H1 (cell line): ENCODE measurements around the gene SLIT3. TPM values are rescaled to one million over a fixed set of nuclear protein-coding genes. Genes with fewer than 3 reads are reported as not detected.

ENCODE experiments used
- CTCF ChIA-PET: fragments of 300-600 bp; sonication (Branson Sonifier 250); formaldehyde crosslinking; loops from one replicate; lab custom pipeline; 2021; ENCODE audit not compliant: partially characterized antibody; lab: Charles Lee
- POLR2A ChIA-PET: fragments of 300-600 bp; sonication (Branson Sonifier 250); formaldehyde crosslinking; loops from one replicate; lab custom pipeline; 2021; ENCODE audit warnings: inconsistent platforms; ENCODE audit not compliant: partially characterized antibody; lab: Charles Lee
- DNase-seq, 2 experiments: peaks; one replicate each; pipeline versions ENCODE4 v3.0.0 to v3.0.0-alpha.2; 2010 to 2022; ENCODE audit warnings: low spot score in 2 of 2, low read depth in 1 of 2, mixed read lengths in 1 of 2
- FAIRE-seq: peaks from 2 replicates; lab custom pipeline; 2011; peaks lifted over from hg19 to GRCh38; lab: Jason Lieb, UNC
- H2AFZ ChIP-seq: 2 replicates; pipeline ENCODE4 v1.8.1; 2012; ENCODE audit warnings: low read length, inconsistent platforms
- H2AK5ac ChIP-seq: 2 replicates; pipeline ENCODE4 v1.6.1; 2013; ENCODE audit warnings: low read depth, low read length
- H2BK120ac ChIP-seq: replicated peaks from 2 replicates; pipeline ENCODE3; 2013; ENCODE audit warnings: low read depth, low read length, inconsistent platforms
- H2BK12ac ChIP-seq: 2 replicates; pipeline ENCODE4 v1.6.1; 2013; ENCODE audit warnings: low read depth, low read length
- H2BK15ac ChIP-seq: 2 replicates; pipeline ENCODE4 v1.6.1; 2013; ENCODE audit warnings: low read length
- H2BK20ac ChIP-seq: 2 replicates; pipeline ENCODE4 v1.6.1; 2013; ENCODE audit warnings: low read length
- H2BK5ac ChIP-seq: 2 replicates; pipeline ENCODE4 v1.6.1; 2013; ENCODE audit warnings: low read depth, low read length
- H3K14ac ChIP-seq: 2 replicates; pipeline ENCODE4 v1.6.1; 2013; ENCODE audit warnings: inconsistent platforms; ENCODE audit not compliant: insufficient read length
- H3K18ac ChIP-seq: 2 replicates; pipeline ENCODE4 v1.6.1; 2013; ENCODE audit warnings: low read length; ENCODE audit errors: extremely low read depth
- H3K23ac ChIP-seq: 2 replicates; pipeline ENCODE4 v1.6.1; 2013; ENCODE audit warnings: inconsistent platforms; ENCODE audit not compliant: insufficient read length
- H3K23me2 ChIP-seq: 2 replicates; pipeline ENCODE4 v1.6.1; 2013; ENCODE audit warnings: low read depth, low read length
- H3K27ac ChIP-seq: 2 replicates; pipeline ENCODE4 v1.6.1; 2011; ENCODE audit warnings: low read depth, low read length, inconsistent platforms
- H3K27me3 ChIP-seq, 4 experiments: replicated peaks in 1 of 4; 1 replicate in 1 of 4; 2 replicates in 3 of 4; pipeline versions ENCODE4 v1.6.1 to v1.8.1; 2011 to 2013; ENCODE audit warnings: low read length in 3 of 4, mild to moderate bottlenecking in 3 of 4, inconsistent platforms in 2 of 4, mixed read lengths in 2 of 4, moderate library complexity in 1 of 4; ENCODE audit not compliant: control insufficient read depth in 3 of 4, insufficient read depth in 3 of 4; ENCODE audit errors: extremely low read depth in 1 of 4
- H3K36me3 ChIP-seq, 4 experiments: 2 replicates each; pipeline versions ENCODE4 v1.6.1 to v1.8.1; 2011 to 2013; ENCODE audit warnings: mild to moderate bottlenecking in 4 of 4, low read length in 3 of 4, moderate library complexity in 2 of 4, control low read depth in 1 of 4, inconsistent platforms in 1 of 4; ENCODE audit not compliant: insufficient read depth in 4 of 4, control insufficient read depth in 2 of 4
- H3K4ac ChIP-seq: replicated peaks from 2 replicates; pipeline ENCODE3; 2013; ENCODE audit warnings: low read length, low read depth, mixed read lengths, inconsistent platforms; ENCODE audit not compliant: insufficient read length
- H3K4me1 ChIP-seq, 4 experiments: replicated peaks in 1 of 4; 1 replicate in 1 of 4; 2 replicates in 3 of 4; pipeline versions ENCODE4 v1.6.1 to v1.8.1; 2011 to 2013; ENCODE audit warnings: low read length in 3 of 4, inconsistent platforms in 2 of 4, mixed read lengths in 1 of 4; ENCODE audit not compliant: insufficient read depth in 4 of 4, control insufficient read depth in 3 of 4
- H3K4me2 ChIP-seq, 2 experiments: 2 replicates each; pipeline versions ENCODE4 v1.6.1 to v1.8.1; 2011 to 2013; ENCODE audit warnings: low read depth in 2 of 2, low read length in 2 of 2, control low read depth in 1 of 2, inconsistent platforms in 1 of 2, mild to moderate bottlenecking in 1 of 2; ENCODE audit not compliant: insufficient read depth in 1 of 2
- H3K4me3 ChIP-seq, 4 experiments: fragments of 200-600, 300-600 bp in 1 of 4; sonication (generic), shearing (Covaris generic), sonication (Bioruptor Twin) in 1 of 4; 2 replicates each; pipeline versions ENCODE4 v1.5.1 to v1.8.1; 2011 to 2016; ENCODE audit warnings: low read length in 4 of 4, low read depth in 3 of 4, control low read depth in 2 of 4, inconsistent platforms in 2 of 4, mild to moderate bottlenecking in 2 of 4, mixed read lengths in 1 of 4, moderate library complexity in 1 of 4; ENCODE audit not compliant: insufficient read depth in 2 of 4; ENCODE audit errors: extremely low read depth in 1 of 4
- H3K56ac ChIP-seq: replicated peaks from 2 replicates; pipeline ENCODE3; 2013; ENCODE audit warnings: low read depth, mild to moderate bottlenecking, mixed read lengths, low read length, inconsistent platforms; ENCODE audit not compliant: insufficient read length
- H3K79me1 ChIP-seq: 2 replicates; pipeline ENCODE4 v1.6.1; 2013; ENCODE audit warnings: low read depth, low read length, control low read depth
- H3K79me2 ChIP-seq, 2 experiments: 2 replicates each; pipeline versions ENCODE4 v1.6.1 to v1.8.1; 2012 to 2013; ENCODE audit warnings: low read length in 2 of 2, mild to moderate bottlenecking in 2 of 2, inconsistent platforms in 1 of 2; ENCODE audit not compliant: insufficient read depth in 2 of 2, control insufficient read depth in 1 of 2
- H3K9ac ChIP-seq, 4 experiments: replicated peaks in 1 of 4; 1 replicate in 1 of 4; 2 replicates in 3 of 4; pipeline versions ENCODE4 v1.6.1 to v1.8.1; 2011 to 2013; ENCODE audit warnings: low read depth in 3 of 4, low read length in 3 of 4, control low read depth in 2 of 4, mild to moderate bottlenecking in 2 of 4, moderate library complexity in 2 of 4, inconsistent platforms in 1 of 4; ENCODE audit errors: extremely low read depth in 1 of 4
- H3K9me3 ChIP-seq, 2 experiments: 2 replicates each; pipeline versions ENCODE4 v1.6.1 to v1.8.1; 2012 to 2013; ENCODE audit warnings: mild to moderate bottlenecking in 2 of 2, moderate library complexity in 2 of 2, control low read depth in 1 of 2, inconsistent platforms in 1 of 2, low read depth in 1 of 2, low read length in 1 of 2, mixed read lengths in 1 of 2; ENCODE audit not compliant: insufficient read depth in 2 of 2
- H4K20me1 ChIP-seq, 2 experiments: replicated peaks in 1 of 2; 2 replicates each; pipeline versions ENCODE3 to v1.8.1; 2011 to 2013; ENCODE audit warnings: inconsistent platforms in 2 of 2, low read length in 2 of 2, mild to moderate bottlenecking in 1 of 2; ENCODE audit not compliant: insufficient read depth in 2 of 2, control insufficient read depth in 1 of 2
- H4K5ac ChIP-seq: 2 replicates; pipeline ENCODE4 v1.6.1; 2013; ENCODE audit warnings: low read length, low read depth, mixed read lengths, inconsistent platforms; ENCODE audit not compliant: insufficient read length
- H4K8ac ChIP-seq: 2 replicates; pipeline ENCODE4 v1.8.0; 2013; ENCODE audit warnings: mild to moderate bottlenecking, moderate library complexity, low read length, inconsistent platforms; ENCODE audit not compliant: insufficient read depth; ENCODE audit errors: extremely low read depth
- H4K91ac ChIP-seq: replicated peaks from 2 replicates; pipeline ENCODE3; 2013; ENCODE audit warnings: low read length, mixed read lengths, inconsistent platforms; ENCODE audit not compliant: insufficient read length
- CREB1 ChIP-seq: IDR thresholded peaks from 2 replicates; pipeline ENCODE4 v1.6.1; 2012; ENCODE audit warnings: inconsistent platforms
- EGR1 ChIP-seq: IDR thresholded peaks from 2 replicates; pipeline ENCODE4 v1.6.1; 2011; ENCODE audit warnings: low read depth, low read length, borderline replicate concordance
- EP300 ChIP-seq, 2 experiments: IDR thresholded peaks; 1 replicate in 1 of 2; 2 replicates in 1 of 2; pipeline ENCODE4 v1.6.1; 2011 to 2012; ENCODE audit warnings: low read depth in 2 of 2, low read length in 2 of 2, mild to moderate bottlenecking in 2 of 2, borderline replicate concordance in 1 of 2, inconsistent platforms in 1 of 2, moderate library complexity in 1 of 2
- GABPA ChIP-seq: IDR thresholded peaks from 2 replicates; pipeline ENCODE4 v1.6.1; 2011; ENCODE audit warnings: mild to moderate bottlenecking, low read length, moderate library complexity, borderline replicate concordance; ENCODE audit not compliant: insufficient read depth
- PHF8 ChIP-seq: fragments of 200-600 bp; sonication (generic); conservative IDR thresholded peaks from 2 replicates; pipeline ENCODE4 v1.7.1; 2012; ENCODE audit warnings: low read depth, mild to moderate bottlenecking, inconsistent platforms, low read length, moderate library complexity
- POLR2A ChIP-seq, 2 experiments: IDR thresholded peaks; 1 replicate in 1 of 2; 2 replicates in 1 of 2; pipeline ENCODE4 v1.6.1; 2011; ENCODE audit warnings: low read depth in 2 of 2, low read length in 2 of 2, mild to moderate bottlenecking in 2 of 2; ENCODE audit errors: control extremely low read depth in 1 of 2
- SIN3A ChIP-seq, 2 experiments: IDR thresholded peaks in 1 of 2; conservative IDR thresholded peaks in 1 of 2; 2 replicates each; pipeline ENCODE4 v1.6.1; 2011 to 2012; ENCODE audit warnings: low read length in 2 of 2, improper control_type of control experiment in 1 of 2, low read depth in 1 of 2, mild to moderate bottlenecking in 1 of 2
- SUZ12 ChIP-seq: fragments of 200-600 bp; sonication (generic); IDR thresholded peaks from 2 replicates; pipeline ENCODE4 v1.6.1; 2012; ENCODE audit warnings: mild to moderate bottlenecking, inconsistent platforms, low read length, moderate library complexity, mixed read lengths
- TCF12 ChIP-seq: IDR thresholded peaks from 2 replicates; pipeline ENCODE4 v1.6.1; 2011; ENCODE audit warnings: low read depth, mild to moderate bottlenecking, low read length
- WGBS, 2 experiments: shearing (Covaris generic) in 1 of 2; methylation state at CpG; one replicate each; pipeline versions ENCODE4 v1.1.6 to v1.1.7; 2013 to 2015; ENCODE audit warnings: low lambda C conversion rate in 2 of 2, mixed read lengths in 2 of 2, inconsistent platforms in 1 of 2, low coverage in 1 of 2, missing lambda C conversion rate in 1 of 2; ENCODE audit not compliant: insufficient replicate concordance in 2 of 2, insufficient coverage in 1 of 2, insufficient read length in 1 of 2; ENCODE audit errors: extremely low coverage in 1 of 2, missing lambda C conversion rate in 1 of 2; 5-methylcytosine and 5-hydroxymethylcytosine counted together
- polyA plus RNA-seq, 7 experiments: library from polyadenylated mRNA; depleted of rRNA in 3 of 7; stranded (reverse) in 5 of 7; unstranded in 2 of 7; fragments of >200 nt in 5 of 7; fragments of 200-250 nt in 2 of 7; gene quantifications; 1 replicate in 5 of 7; 2 replicates in 1 of 7; 4 replicates in 1 of 7; pipeline versions ENCODE4 v1.2.1 to v1.2.3, GENCODE V29; 2011 to 2013; ENCODE audit warnings: missing spikeins in 2 of 7, mixed read lengths in 2 of 7
- total RNA-seq: library from RNA; stranded (reverse); fragmentation: NEBNext Ultra II Directional; extraction: Animal tissue kit (Norgen Biotek cat#: 25700); gene quantifications from 2 replicates; pipeline ENCODE4 v1.2.1, GENCODE V29; 2021
- TF ChIP-seq, protein P1 (sequence below): IDR thresholded peaks from 2 replicates; pipeline ENCODE4 v1.6.1; 2012; ENCODE audit warnings: low read length, inconsistent platforms
- TF ChIP-seq, protein P2 (sequence below): IDR thresholded peaks from 2 replicates; pipeline ENCODE4 v1.6.1; 2012; ENCODE audit warnings: inconsistent platforms

The SLIT3 gene
- total and polyA plus RNA-seq, 2 of the 8 experiments (the other 6 are each of a cell fraction or from before 2014, with no cell fraction given) = 1.1 to 1.2 TPM

DNA sequence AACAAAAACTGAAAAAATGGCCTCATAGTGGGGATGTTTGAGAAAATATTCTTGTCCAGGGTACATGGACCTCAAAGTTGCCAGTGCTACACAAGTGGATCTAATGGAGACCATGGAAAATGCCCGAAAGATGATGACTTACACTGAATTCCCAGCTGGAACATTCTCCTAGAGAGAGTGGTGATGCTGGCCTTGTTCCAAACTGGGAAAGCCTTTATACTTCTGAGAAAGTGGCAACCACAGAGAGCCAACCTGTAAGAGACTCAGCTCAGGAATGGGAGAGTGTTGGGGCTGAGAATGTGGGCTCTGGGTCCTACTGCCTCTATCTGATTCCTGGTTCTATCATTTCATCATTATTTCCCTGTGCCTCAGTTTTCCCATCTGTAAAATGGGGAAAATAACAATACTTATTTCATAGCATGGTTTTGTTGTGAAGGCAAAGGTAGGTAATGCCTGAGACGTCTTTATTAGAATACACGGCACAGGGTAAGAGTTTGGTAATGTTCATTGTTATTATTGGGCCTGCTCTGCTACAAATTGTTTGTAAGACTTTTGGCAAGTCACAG is 492.8 kb downstream of the SLIT3 start:
- Histone ChIP-seq H3K4me2 (no peak overlapping the region), H4K5ac (no peak overlapping the region), H3K79me2 (no peaks in the 10 kb centered on the region), H4K91ac (no peak overlapping the region), H3K4ac (no peak overlapping the region), H2BK120ac (no peak overlapping the region), H3K56ac (no peak overlapping the region), H2AK5ac (no peak overlapping the region), H3K79me1 (no peaks in the 10 kb centered on the region), H2BK5ac (no peak overlapping the region), H3K4me1 (no peaks in the 10 kb centered on the region), H2BK15ac (no peak overlapping the region), H3K27me3 (no peaks in the 10 kb centered on the region), H3K23ac (no peak overlapping the region), H3K14ac (no peak overlapping the region), H3K23me2 (no peaks in the 10 kb centered on the region), H2BK12ac (no peak overlapping the region), H3K4me3 (no peak overlapping the region), H3K9ac (no peak overlapping the region), H3K18ac (no peak overlapping the region), H4K20me1 (no peaks in the 10 kb centered on the region), H4K8ac (no peak overlapping the region), H3K36me3 (no peaks in the 10 kb centered on the region), H2BK20ac (no peak overlapping the region), H2AFZ (no peak overlapping the region), H3K27ac (no peak overlapping the region), H3K9me3 (no peaks in the 10 kb centered on the region)
- TF ChIP-seq GABPA (no peak), EGR1 (no peak), SIN3A (conservative IDR thresholded peaks at IDR 0.05 in 1 of 2, IDR thresholded peaks at IDR 0.05 in 1 of 2; ENCODE audit: low read depth in 1 of 2, low read length in 2 of 2) (no peak), CREB1 (no peak), POLR2A (IDR thresholded peaks at IDR 0.05; ENCODE audit: control extremely low read depth in 1 of 2, low read depth in 2 of 2, low read length in 2 of 2) (no peak), TCF12 (no peak), SUZ12 (no peak), PHF8 (no peak), EP300 (IDR thresholded peaks at IDR 0.05; ENCODE audit: borderline replicate concordance in 1 of 2, low read depth in 2 of 2, low read length in 2 of 2) (no peak)
- TF ChIP-seq, protein P1, sequence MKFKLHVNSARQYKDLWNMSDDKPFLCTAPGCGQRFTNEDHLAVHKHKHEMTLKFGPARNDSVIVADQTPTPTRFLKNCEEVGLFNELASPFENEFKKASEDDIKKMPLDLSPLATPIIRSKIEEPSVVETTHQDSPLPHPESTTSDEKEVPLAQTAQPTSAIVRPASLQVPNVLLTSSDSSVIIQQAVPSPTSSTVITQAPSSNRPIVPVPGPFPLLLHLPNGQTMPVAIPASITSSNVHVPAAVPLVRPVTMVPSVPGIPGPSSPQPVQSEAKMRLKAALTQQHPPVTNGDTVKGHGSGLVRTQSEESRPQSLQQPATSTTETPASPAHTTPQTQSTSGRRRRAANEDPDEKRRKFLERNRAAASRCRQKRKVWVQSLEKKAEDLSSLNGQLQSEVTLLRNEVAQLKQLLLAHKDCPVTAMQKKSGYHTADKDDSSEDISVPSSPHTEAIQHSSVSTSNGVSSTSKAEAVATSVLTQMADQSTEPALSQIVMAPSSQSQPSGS = no peak
- TF ChIP-seq, protein P2, sequence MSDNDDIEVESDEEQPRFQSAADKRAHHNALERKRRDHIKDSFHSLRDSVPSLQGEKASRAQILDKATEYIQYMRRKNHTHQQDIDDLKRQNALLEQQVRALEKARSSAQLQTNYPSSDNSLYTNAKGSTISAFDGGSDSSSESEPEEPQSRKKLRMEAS = no peak
- POLR2A ChIA-PET = no interaction called here
- DNase-seq = no peak
- CTCF ChIA-PET = interaction anchor here (1.3 kb wide), 1 partner anchor 179 kb away, joined by 3 read pairs; no protein-coding TSS in a partner anchor
- WGBS, 2 experiments = 87% methylated on average over 3 of the region's 3 CpGs; no CpG with 5 or more reads in 1 of the 2 experiments
- no peak for FAIRE-seq
